ENCODE results near the gene GATAD2A. TPM values are rescaled to one million over a fixed set of nuclear protein-coding genes. Genes with fewer than 3 reads are reported as not detected.
A peak's percentile ranks its signal among the peaks of the same experiment; 100 is the strongest.

GATAD2A gene
- total and polyA plus RNA-seq, 4 experiments from 2014 or later: 3.8 to 108 (median 65.6) TPM

- CTCF ChIA-PET (ENCODE audit: partially characterized antibody): interaction anchor here (4.0 kb wide), 1 partner anchor 11 kb away, joined by 15 read pairs; no protein-coding TSS in a partner anchor
- Mint-ChIP-seq H3K4me1 (peaks cover 7 to 16% (median 10%) of the 10 kb centered on the region in 4 donors), H3K27me3 (peaks cover 0 to 3% of the 10 kb centered on the region in 2 donors), H3K36me3 (no peaks in the 10 kb centered on the region), H3K4me3 (no peak overlapping the region), H3K27ac (no peak overlapping the region), H3K9me3 (no peaks in the 10 kb centered on the region)
- intact Hi-C loops (cut with micrococcal nuclease): no loop called here
- no peak overlapping the region for H3K27ac ChIP-seq (ENCODE audit: low read depth, low read length)
- no peak overlapping the region for H3K4me3 ChIP-seq (ENCODE audit: low read length in 2 of 2)
- DNase-seq: peak in 1 of 5 donors; percentile 3
- H3K36me3 ChIP-seq (ENCODE audit: insufficient read depth, low read length): no peaks in the 10 kb centered on the region
- POLR2A ChIA-PET (ENCODE audit: partially characterized antibody): no interaction called here
- H3K4me1 ChIP-seq (ENCODE audit: insufficient read depth, low read length): peaks cover 17% of the 10 kb centered on the region
- H3K9me3 ChIP-seq (ENCODE audit: control insufficient read depth in 1 of 2, low read length in 2 of 2): no peaks in the 10 kb centered on the region
- H3K27me3 ChIP-seq (ENCODE audit: insufficient read depth, low read length): no peaks in the 10 kb centered on the region
Observed at GRCh38 chr19:19544257-19544953, 138.9 kb downstream of the GATAD2A start.

GRCh38 chr19:19544954-19545591 lies 139.6 kb downstream of the GATAD2A start:
- POLR2A ChIA-PET (ENCODE audit: partially characterized antibody): no interaction called here
- Mint-ChIP-seq H3K27ac (no peak overlapping the region), H3K36me3 (no peaks in the 10 kb centered on the region), H3K4me1 (peaks cover 7 to 13% (median 10%) of the 10 kb centered on the region in 4 donors), H3K27me3 (peaks cover 0 to 3% of the 10 kb centered on the region in 2 donors), H3K9me3 (no peaks in the 10 kb centered on the region), H3K4me3 (no peak overlapping the region)
- Histone ChIP-seq H3K4me3 (ENCODE audit: low read length in 2 of 2) (no peak overlapping the region), H3K4me1 (ENCODE audit: insufficient read depth, low read length) (peaks cover 17% of the 10 kb centered on the region), H3K36me3 (ENCODE audit: insufficient read depth, low read length) (no peaks in the 10 kb centered on the region), H3K27ac (ENCODE audit: low read depth, low read length) (no peak overlapping the region), H3K27me3 (ENCODE audit: insufficient read depth, low read length) (no peaks in the 10 kb centered on the region), H3K9me3 (ENCODE audit: control insufficient read depth in 1 of 2, low read length in 2 of 2) (no peaks in the 10 kb centered on the region)
- DNase-seq: no peak
- intact Hi-C loops (cut with micrococcal nuclease): no loop called here
- CTCF ChIA-PET (ENCODE audit: partially characterized antibody): interaction anchor here (4.0 kb wide), 1 partner anchor 10 kb away, joined by 15 read pairs; no protein-coding TSS in a partner anchor

- Histone ChIP-seq H3K27ac (ENCODE audit: low read depth, low read length) (no peak overlapping the region), H3K36me3 (ENCODE audit: insufficient read depth, low read length) (no peaks in the 10 kb centered on the region), H3K4me1 (ENCODE audit: insufficient read depth, low read length) (peaks cover 14% of the 10 kb centered on the region), H3K4me3 (ENCODE audit: low read length in 2 of 2) (no peak overlapping the region), H3K9me3 (ENCODE audit: control insufficient read depth in 1 of 2, low read length in 2 of 2) (no peaks in the 10 kb centered on the region), H3K27me3 (ENCODE audit: insufficient read depth, low read length) (no peaks in the 10 kb centered on the region)
- Mint-ChIP-seq H3K36me3 (no peaks in the 10 kb centered on the region), H3K27me3 (peaks cover 0 to 3% of the 10 kb centered on the region in 2 donors), H3K27ac (no peak overlapping the region), H3K4me3 (no peak overlapping the region), H3K9me3 (no peaks in the 10 kb centered on the region), H3K4me1 (peaks cover 5 to 10% (median 7%) of the 10 kb centered on the region in 4 donors)
- CTCF ChIA-PET (ENCODE audit: partially characterized antibody): interaction anchor here (2.9 to 4.0 kb wide), 2 partner anchors 10 to 13 kb away, joined by 10 to 15 read pairs; no protein-coding TSS in a partner anchor
- POLR2A ChIA-PET (ENCODE audit: partially characterized antibody): no interaction called here
- intact Hi-C loops (cut with micrococcal nuclease): no loop called here
- peak in 1 of 5 donors; percentile 3 for DNase-seq
Observed at GRCh38 chr19:19545707-19546106, 140.2 kb downstream of the GATAD2A start.

- ChIA-PET POLR2A (ENCODE audit: partially characterized antibody) (no interaction called here), CTCF (ENCODE audit: partially characterized antibody) (interaction anchor here (2.9 to 4.0 kb wide), 2 partner anchors 9 to 14 kb away, joined by 10 to 15 read pairs; no protein-coding TSS in a partner anchor)
- H3K9me3 ChIP-seq (ENCODE audit: control insufficient read depth in 1 of 2, low read length in 2 of 2): no peaks in the 10 kb centered on the region
Observed at GRCh38 chr19:19546751-19547162, 141.3 kb downstream of the GATAD2A start.

GRCh38 chr19:19547674-19548336 lies 142.3 kb downstream of the GATAD2A start:
- intact Hi-C loops (cut with micrococcal nuclease): no loop called here
- Histone ChIP-seq H3K27me3 (ENCODE audit: insufficient read depth, low read length) (no peaks in the 10 kb centered on the region), H3K27ac (ENCODE audit: low read depth, low read length) (no peak overlapping the region), H3K4me3 (ENCODE audit: low read length in 2 of 2) (no peak overlapping the region), H3K4me1 (ENCODE audit: insufficient read depth, low read length) (no peaks in the 10 kb centered on the region), H3K36me3 (ENCODE audit: insufficient read depth, low read length) (no peaks in the 10 kb centered on the region), H3K9me3 (ENCODE audit: control insufficient read depth in 1 of 2, low read length in 2 of 2) (no peaks in the 10 kb centered on the region)
- no peaks in the 10 kb centered on the region for H3K9me3 Mint-ChIP-seq
- H3K4me3 Mint-ChIP-seq: no peak overlapping the region
- ChIA-PET CTCF (ENCODE audit: partially characterized antibody) (interaction anchor here (1.4 to 4.0 kb wide), 3 partner anchors 8 to 16 kb away, joined by 3 to 15 read pairs (median 10); no protein-coding TSS in a partner anchor), POLR2A (ENCODE audit: partially characterized antibody) (no interaction called here)
- no peaks in the 10 kb centered on the region for H3K36me3 Mint-ChIP-seq
- DNase-seq: peak in 1 of 5 donors; percentile 22
- H3K4me1 Mint-ChIP-seq: no peaks in the 10 kb centered on the region
- peaks cover 0 to 3% of the 10 kb centered on the region in 2 donors for H3K27me3 Mint-ChIP-seq
- no peak overlapping the region for H3K27ac Mint-ChIP-seq

More at GRCh38 chr19:19546751-19547162, 141.3 kb downstream of the GATAD2A start:
- Histone ChIP-seq H3K36me3 (ENCODE audit: insufficient read depth, low read length) (no peaks in the 10 kb centered on the region), H3K4me1 (ENCODE audit: insufficient read depth, low read length) (peaks cover 4% of the 10 kb centered on the region), H3K27me3 (ENCODE audit: insufficient read depth, low read length) (no peaks in the 10 kb centered on the region), H3K27ac (ENCODE audit: low read depth, low read length) (no peak overlapping the region), H3K4me3 (ENCODE audit: low read length in 2 of 2) (no peak overlapping the region)
- peak in 1 of 5 donors; percentile 13 for DNase-seq
- Mint-ChIP-seq H3K9me3 (no peaks in the 10 kb centered on the region), H3K27ac (peak overlapping the region in 1 of 7 donors; percentile 42), H3K36me3 (no peaks in the 10 kb centered on the region), H3K4me1 (peaks cover 0 to 5% (median 3%) of the 10 kb centered on the region in 4 donors), H3K27me3 (peaks cover 0 to 3% of the 10 kb centered on the region in 2 donors), H3K4me3 (no peak overlapping the region)
- intact Hi-C loops (cut with micrococcal nuclease): no loop called here

- H3K4me3 Mint-ChIP-seq: no peak overlapping the region
Observed at GRCh38 chr19:19548915-19549759, 143.7 kb downstream of the GATAD2A start.

More at GRCh38 chr19:19548915-19549759, 143.7 kb downstream of the GATAD2A start:
- DNase-seq: peak in 1 of 5 donors; percentile 2
- Mint-ChIP-seq H3K4me1 (peaks cover 0 to 2% (median 0%) of the 10 kb centered on the region in 4 donors), H3K27ac (peak overlapping the region in 1 of 7 donors; percentile 19), H3K36me3 (no peaks in the 10 kb centered on the region), H3K9me3 (no peaks in the 10 kb centered on the region), H3K27me3 (peaks cover 0 to 3% of the 10 kb centered on the region in 2 donors)
- no peak overlapping the region for H3K4me3 ChIP-seq (ENCODE audit: low read length in 2 of 2)
- H3K27ac ChIP-seq (ENCODE audit: low read depth, low read length): no peak overlapping the region
- POLR2A ChIA-PET (ENCODE audit: partially characterized antibody): interaction anchor here (1.3 kb wide), 1 partner anchor 50 kb away, joined by 3 read pairs; no protein-coding TSS in a partner anchor
- H3K4me1 ChIP-seq (ENCODE audit: insufficient read depth, low read length): no peaks in the 10 kb centered on the region
- H3K27me3 ChIP-seq (ENCODE audit: insufficient read depth, low read length): no peaks in the 10 kb centered on the region
- no peaks in the 10 kb centered on the region for H3K36me3 ChIP-seq (ENCODE audit: insufficient read depth, low read length)
- CTCF ChIA-PET (ENCODE audit: partially characterized antibody): interaction anchor here (1.0 to 1.4 kb wide), 3 partner anchors 9 to 95 kb away, joined by 3 to 4 read pairs (median 3); no protein-coding TSS in a partner anchor
- intact Hi-C loops (cut with micrococcal nuclease): no loop called here
- H3K9me3 ChIP-seq (ENCODE audit: control insufficient read depth in 1 of 2, low read length in 2 of 2): no peaks in the 10 kb centered on the region
